Lower leg skin (tissue), 4 donors: Measurements from ENCODE around the gene TGFBR3. TPM values are rescaled to one million over a fixed set of nuclear protein-coding genes. Genes with fewer than 3 reads are reported as not detected.

Source experiments
- DNase-seq, 2 donors: peaks; one replicate each; pipeline ENCODE4 v3.0.0-alpha.2; 2019; ENCODE audit warnings: low spot score in 2 of 2
- H3K4me3 ChIP-seq: fragments of 200-600 bp; sonication (generic); 2 replicates; pipeline ENCODE4 v1.5.1; 2017; ENCODE audit warnings: mild to moderate bottlenecking, low read depth; ENCODE audit not compliant: poor library complexity, severe bottlenecking
- CTCF ChIP-seq, 3 donors: fragments of 450-650 bp; IDR thresholded peaks; one replicate each; pipeline ENCODE4 v1.5.1; 2016; ENCODE audit warnings: antibody characterized with exemption in 3 of 3, mild to moderate bottlenecking in 3 of 3, moderate library complexity in 2 of 3
- POLR2A ChIP-seq, 2 donors: fragments of 450-650 bp; IDR thresholded peaks; one replicate each; pipeline ENCODE4 v1.6.1; 2016 to 2017; ENCODE audit warnings: antibody characterized with exemption in 2 of 2, mild to moderate bottlenecking in 1 of 2, moderate library complexity in 1 of 2
- WGBS, 2 donors: methylation state at CpG; one replicate each; pipeline ENCODE4 v1.1.5; 2018; 5-methylcytosine and 5-hydroxymethylcytosine counted together
- intact Hi-C: fragments of 100-400 bp; cut with DNase I; formaldehyde crosslinking; loops from one replicate; pipeline ENCODE4 v1.15.0; 2023; ENCODE audit warnings: low total_unique reads
- total RNA-seq, 4 donors: library from RNA; depleted of rRNA; stranded (reverse); fragments of >200 nt; gene quantifications; one replicate each; pipeline ENCODE4 v1.1.0, GENCODE V29; 2016

Gene TGFBR3
- total RNA-seq, 4 donors from 2014 or later = 79.4 to 134 (median 116) TPM

- H3K4me3 ChIP-seq = no peak overlapping the region
- intact Hi-C loops = no loop called here
- TF ChIP-seq CTCF (IDR thresholded peaks at IDR 0.05) = no peak
- no peak for TF ChIP-seq POLR2A (IDR thresholded peaks at IDR 0.05)
- no peak for DNase-seq
- WGBS, 2 donors = 89 to 100% methylated on average over 2 of the region's 2 CpGs
Measured at GRCh38 chr1:91647061-91647460, 238.9 kb downstream of the TGFBR3 start.

GRCh38 chr1:91645031-91645430 is 240.9 kb downstream of the TGFBR3 start:
- no peak overlapping the region for H3K4me3 ChIP-seq
- intact Hi-C loops = no loop called here
- TF ChIP-seq POLR2A (IDR thresholded peaks at IDR 0.05) (no peak), CTCF (IDR thresholded peaks at IDR 0.05) (no peak)
- no peak for DNase-seq
- 82 to 89% methylated on average over 6 of the region's 6 CpGs for whole genome bisulfite sequencing, 2 donors

- H3K4me3 ChIP-seq = no peak overlapping the region
- WGBS, 2 donors = 22 to 54% methylated on average over 4 of the region's 4 CpGs
- intact Hi-C loops = no loop called here
- no peak for DNase-seq
- TF ChIP-seq POLR2A (IDR thresholded peaks at IDR 0.05) (no peak), CTCF (IDR thresholded peaks at IDR 0.05) (no peak)
Measured at GRCh38 chr1:91643431-91643830, 242.5 kb downstream of the TGFBR3 start.

GRCh38 chr1:91640877-91641526 is 244.9 kb downstream of the TGFBR3 start:
- TF ChIP-seq CTCF (IDR thresholded peaks at IDR 0.05) = no peak
- TF ChIP-seq POLR2A (IDR thresholded peaks at IDR 0.05) = no peak
- intact Hi-C loops = no loop called here
- no peak for DNase-seq
- no peak overlapping the region for H3K4me3 ChIP-seq
- WGBS, 2 donors = 90 to 91% methylated on average over 4 of the region's 4 CpGs

- TF ChIP-seq POLR2A (IDR thresholded peaks at IDR 0.05) = no peak
- TF ChIP-seq CTCF (IDR thresholded peaks at IDR 0.05) = no peak
- H3K4me3 ChIP-seq = no peak overlapping the region
- 81 to 84% methylated on average over 8 of the region's 8 CpGs for WGBS, 2 donors
- DNase-seq = no peak
- intact Hi-C loops = no loop called here
Measured at GRCh38 chr1:91637539-91637994, 248.4 kb downstream of the TGFBR3 start.

GRCh38 chr1:91635763-91636162 is 250.2 kb downstream of the TGFBR3 start:
- 78 to 88% methylated on average over 4 of the region's 4 CpGs for WGBS, 2 donors
- TF ChIP-seq POLR2A (IDR thresholded peaks at IDR 0.05) = no peak
- no peak for TF ChIP-seq CTCF (IDR thresholded peaks at IDR 0.05)
- no peak for DNase-seq
- intact Hi-C loops = no loop called here
- H3K4me3 ChIP-seq = no peak overlapping the region
